OCI-LY7 (cell line): ENCODE data around the gene BPGM. TPM values are rescaled to one million over a fixed set of nuclear protein-coding genes. Genes with fewer than 3 reads are reported as not detected.

Experiments used
- BruUV-seq: library from RNA; stranded (reverse); fragments of 400-500 nt; replicated peaks from 2 replicates; lab custom pipeline; 2021; lab: Mats Ljungman, UMichigan
- CTCF ChIA-PET: fragments of 300-600 bp; sonication (Branson Sonifier 250); formaldehyde crosslinking; loops from one replicate; lab custom pipeline; 2022; ENCODE audit warnings: antibody characterized with exemption; ENCODE audit not compliant: unreplicated experiment; lab: Charles Lee
- POLR2A ChIA-PET: fragments of 300-600 bp; sonication (Branson Sonifier 250); formaldehyde crosslinking; loops from one replicate; lab custom pipeline; 2022; ENCODE audit warnings: antibody characterized with exemption; lab: Charles Lee
- DNase-seq: peaks from one replicate; pipeline ENCODE4 v3.0.0-alpha.2; 2015; ENCODE audit warnings: low spot score
- H2AFZ ChIP-seq: fragments of 200-600 bp; sonication (generic), shearing (Covaris generic); 2 replicates; pipeline ENCODE4 v1.6.1; 2014; ENCODE audit warnings: mild to moderate bottlenecking, antibody characterized with exemption, low read length, moderate library complexity
- H3K27ac ChIP-seq: fragments of 200-600 bp; sonication (generic); 2 replicates; pipeline ENCODE4 v1.5.1; 2014; ENCODE audit warnings: mixed run types, low read depth, mild to moderate bottlenecking, moderate library complexity, low read length, inconsistent platforms; ENCODE audit not compliant: poor library complexity, severe bottlenecking
- H3K36me3 ChIP-seq: fragments of 200-600 bp; sonication (generic); 2 replicates; pipeline ENCODE4 v1.6.1; 2014; ENCODE audit warnings: mild to moderate bottlenecking, antibody characterized with exemption, low read length, moderate library complexity, mixed read lengths; ENCODE audit not compliant: insufficient read depth
- H3K4me1 ChIP-seq: fragments of 200-600 bp; sonication (generic); 2 replicates; pipeline ENCODE4 v1.5.1; 2014; ENCODE audit warnings: mild to moderate bottlenecking, low read length; ENCODE audit not compliant: insufficient read depth, poor library complexity, severe bottlenecking
- H3K4me2 ChIP-seq: fragments of 200-600 bp; sonication (generic); 2 replicates; pipeline ENCODE4 v1.6.1; 2014; ENCODE audit warnings: mild to moderate bottlenecking, low read length
- H3K4me3 ChIP-seq: fragments of 200-600 bp; sonication (generic); 2 replicates; pipeline ENCODE4 v1.5.1; 2014; ENCODE audit warnings: mild to moderate bottlenecking, low read depth, low read length; ENCODE audit not compliant: poor library complexity, severe bottlenecking
- H3K79me2 ChIP-seq: fragments of 200-600 bp; sonication (generic); 2 replicates; pipeline ENCODE4 v1.6.1; 2016; ENCODE audit warnings: low read depth, mild to moderate bottlenecking, low read length, moderate library complexity, mixed read lengths; ENCODE audit not compliant: insufficient read depth
- H3K9me2 ChIP-seq: fragments of 200-600 bp; sonication (generic); 2 replicates; pipeline ENCODE4 v1.6.1; 2016; ENCODE audit warnings: mild to moderate bottlenecking, low read length, mixed read lengths; ENCODE audit not compliant: insufficient read depth
- H3K9me3 ChIP-seq: fragments of 200-600 bp; sonication (generic); 2 replicates; pipeline ENCODE4 v1.6.1; 2014; ENCODE audit warnings: mild to moderate bottlenecking, mixed run types, low read length, mixed read lengths
- H4K20me1 ChIP-seq: fragments of 200-600 bp; sonication (generic); 2 replicates; pipeline ENCODE4 v1.6.1; 2014; ENCODE audit warnings: mild to moderate bottlenecking, antibody characterized with exemption, low read length, moderate library complexity, mixed read lengths; ENCODE audit not compliant: insufficient read depth
- EZH2phosphoT487 ChIP-seq: fragments of 200-600 bp; sonication (generic); IDR thresholded peaks from 2 replicates; pipeline ENCODE4 v1.6.1; 2018; ENCODE audit warnings: low read depth, borderline replicate concordance, mild to moderate bottlenecking, mixed run types, antibody characterized with exemption, low read length, moderate library complexity, mixed read lengths
- intact Hi-C: fragments of 100-400 bp; cut with micrococcal nuclease; formaldehyde crosslinking; loops from one replicate; pipeline ENCODE4 v1.10.0; 2022; ENCODE audit not compliant: unreplicated experiment
- total RNA-seq, 2 experiments: library from RNA; depleted of rRNA in 1 of 2; stranded (reverse); fragments of >200 nt in 1 of 2; shearing (Covaris generic) in 1 of 2; gene quantifications; 2 replicates each; pipeline ENCODE4 v1.2.3, GENCODE V29; 2014 to 2022
- TF ChIP-seq, protein P1 (sequence below): fragments of 200-600 bp; sonication (generic); conservative IDR thresholded peaks from 2 replicates; pipeline ENCODE4 v1.5.1; 2014; ENCODE audit warnings: mild to moderate bottlenecking, antibody characterized with exemption, low read length, moderate library complexity, mixed read lengths

BPGM gene
- total RNA-seq, 2 experiments from 2014 or later: 16.6 to 18.7 TPM

DNA sequence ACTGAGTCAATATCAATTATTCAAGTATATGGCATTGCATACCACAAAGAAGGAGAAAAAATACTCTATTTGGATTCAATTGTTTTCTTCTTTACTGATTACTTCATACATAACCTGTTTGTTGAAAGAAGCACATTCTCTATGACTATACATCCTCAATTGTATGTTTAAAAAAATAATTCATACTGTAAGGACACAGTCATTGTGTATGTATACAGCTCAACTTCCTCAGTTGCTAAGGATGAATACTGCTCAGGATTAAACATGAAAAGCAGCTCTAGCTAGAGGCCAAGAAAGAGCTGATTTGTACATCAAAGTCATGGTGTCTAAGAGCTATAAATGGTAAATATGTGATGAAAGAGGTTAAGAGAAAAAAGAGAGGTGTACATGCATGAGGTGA is 15.8 kb upstream of the BPGM start:
- no peaks in the 10 kb centered on the region for H3K36me3 ChIP-seq
- CTCF ChIA-PET: no interaction called here
- intact Hi-C loops: no loop called here
- TF ChIP-seq, protein P1, sequence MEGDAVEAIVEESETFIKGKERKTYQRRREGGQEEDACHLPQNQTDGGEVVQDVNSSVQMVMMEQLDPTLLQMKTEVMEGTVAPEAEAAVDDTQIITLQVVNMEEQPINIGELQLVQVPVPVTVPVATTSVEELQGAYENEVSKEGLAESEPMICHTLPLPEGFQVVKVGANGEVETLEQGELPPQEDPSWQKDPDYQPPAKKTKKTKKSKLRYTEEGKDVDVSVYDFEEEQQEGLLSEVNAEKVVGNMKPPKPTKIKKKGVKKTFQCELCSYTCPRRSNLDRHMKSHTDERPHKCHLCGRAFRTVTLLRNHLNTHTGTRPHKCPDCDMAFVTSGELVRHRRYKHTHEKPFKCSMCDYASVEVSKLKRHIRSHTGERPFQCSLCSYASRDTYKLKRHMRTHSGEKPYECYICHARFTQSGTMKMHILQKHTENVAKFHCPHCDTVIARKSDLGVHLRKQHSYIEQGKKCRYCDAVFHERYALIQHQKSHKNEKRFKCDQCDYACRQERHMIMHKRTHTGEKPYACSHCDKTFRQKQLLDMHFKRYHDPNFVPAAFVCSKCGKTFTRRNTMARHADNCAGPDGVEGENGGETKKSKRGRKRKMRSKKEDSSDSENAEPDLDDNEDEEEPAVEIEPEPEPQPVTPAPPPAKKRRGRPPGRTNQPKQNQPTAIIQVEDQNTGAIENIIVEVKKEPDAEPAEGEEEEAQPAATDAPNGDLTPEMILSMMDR: no peak
- TF ChIP-seq EZH2phosphoT487: no peak
- H3K4me1 ChIP-seq: no peaks in the 10 kb centered on the region
- H4K20me1 ChIP-seq: no peaks in the 10 kb centered on the region
- BruUV-seq: no TSS peak
- no peaks in the 10 kb centered on the region for H3K9me3 ChIP-seq
- no peaks in the 10 kb centered on the region for H3K79me2 ChIP-seq
- H3K9me2 ChIP-seq: no peaks in the 10 kb centered on the region
- no peak overlapping the region for H3K4me2 ChIP-seq
- H2AFZ ChIP-seq: no peak overlapping the region
- H3K4me3 ChIP-seq: no peak overlapping the region
- POLR2A ChIA-PET: no interaction called here
- DNase-seq: no peak
- no peak overlapping the region for H3K27ac ChIP-seq

DNA sequence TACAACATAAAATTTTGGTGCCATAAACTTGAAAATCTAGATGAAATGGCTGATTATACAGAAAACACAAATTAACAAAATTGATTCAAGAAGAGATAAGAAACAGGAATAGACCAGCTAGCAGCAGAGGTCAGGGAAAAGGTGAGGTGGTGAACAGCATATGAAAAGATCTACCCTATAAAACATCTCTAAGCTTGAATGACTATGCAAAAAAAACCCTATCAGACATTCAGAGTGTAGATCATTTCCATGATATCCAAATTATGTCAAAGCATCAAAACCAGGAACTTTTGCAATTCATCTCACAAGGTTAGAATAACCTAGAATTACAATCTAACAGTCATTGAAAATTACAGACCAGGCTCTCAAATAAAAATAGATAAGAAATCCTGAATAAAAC is 14.6 kb upstream of the BPGM start:
- no peak overlapping the region for H3K4me2 ChIP-seq
- DNase-seq: no peak
- H3K79me2 ChIP-seq: no peaks in the 10 kb centered on the region
- no peaks in the 10 kb centered on the region for H3K9me2 ChIP-seq
- H3K4me3 ChIP-seq: no peak overlapping the region
- ChIA-PET CTCF (interaction anchor here (3.0 kb wide), 1 partner anchor 14 kb away, joined by 7 read pairs; the partner anchor contains the start of gene BPGM), POLR2A (interaction anchor here (0.9 to 6.0 kb wide), 2 partner anchors 14 to 78 kb away, joined by 4 to 81 read pairs; partner anchors contain the start of gene BPGM)
- no peaks in the 10 kb centered on the region for H3K9me3 ChIP-seq
- BruUV-seq: no TSS peak
- H3K27ac ChIP-seq: no peak overlapping the region
- no peak overlapping the region for H2AFZ ChIP-seq
- no peaks in the 10 kb centered on the region for H3K36me3 ChIP-seq
- H4K20me1 ChIP-seq: no peaks in the 10 kb centered on the region
- TF ChIP-seq, protein P1: no peak
- TF ChIP-seq EZH2phosphoT487: no peak
- intact Hi-C loops: loop anchor here (2.0 kb wide), 2 partner anchors 119 to 323 kb away; no protein-coding TSS in a partner anchor
- H3K4me1 ChIP-seq: no peaks in the 10 kb centered on the region

DNA sequence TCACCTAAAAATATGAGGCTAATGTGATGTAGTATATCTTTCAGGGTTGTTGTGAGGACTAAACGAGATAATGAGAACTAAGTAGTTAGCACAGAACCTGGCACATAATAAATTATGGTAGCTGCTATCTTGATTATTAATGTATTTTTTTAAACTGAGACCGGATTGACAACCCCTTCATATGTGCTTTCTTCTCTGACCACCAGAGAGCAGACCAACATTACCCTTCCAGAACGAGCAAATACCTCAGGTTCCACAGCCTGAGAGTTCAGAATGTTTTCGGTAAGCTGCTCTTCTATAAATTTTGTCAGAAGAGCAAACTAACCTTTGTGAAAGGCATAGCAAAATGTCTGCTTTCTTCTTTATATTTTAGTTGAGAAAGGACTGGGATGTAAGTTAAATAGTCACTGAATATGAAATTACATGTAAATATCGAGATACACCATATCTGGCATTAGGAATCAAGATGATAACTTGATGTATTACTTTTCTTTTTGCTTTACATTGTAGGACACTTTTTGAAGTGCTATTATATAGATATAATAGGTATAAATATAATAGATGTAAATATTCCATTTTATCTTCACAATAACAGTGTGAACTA is 13.6 kb upstream of the BPGM start:
- Histone ChIP-seq H2AFZ (no peak overlapping the region), H3K27ac (no peak overlapping the region), H3K4me2 (no peak overlapping the region), H3K79me2 (no peaks in the 10 kb centered on the region), H3K4me3 (no peak overlapping the region), H3K36me3 (no peaks in the 10 kb centered on the region), H3K9me3 (no peaks in the 10 kb centered on the region), H4K20me1 (no peaks in the 10 kb centered on the region), H3K9me2 (no peaks in the 10 kb centered on the region), H3K4me1 (no peaks in the 10 kb centered on the region)
- no peak for TF ChIP-seq EZH2phosphoT487
- TF ChIP-seq, protein P1: peak; percentile 86
- BruUV-seq: no TSS peak
- peak; percentile 61 for DNase-seq
- intact Hi-C loops: loop anchor here (1.0 to 2.0 kb wide), 3 partner anchors 68 to 322 kb away; no protein-coding TSS in a partner anchor
- ChIA-PET POLR2A (interaction anchor here (0.7 to 6.0 kb wide), 5 partner anchors 13 to 77 kb away, joined by 3 to 81 read pairs (median 4); partner anchors contain the start of gene BPGM), CTCF (interaction anchor here (3.0 kb wide), 1 partner anchor 13 kb away, joined by 7 read pairs; the partner anchor contains the start of gene BPGM)
